NK-92 treated with Interleukin-12 subunit alpha and Interleukin-12 subunit beta, amount 100 ng/mL, for 24 hours (cell line): Measurements from ENCODE around the gene DRG2.

ENCODE experiments used
- DNase-seq: peaks from one replicate; lab custom pipeline; 2025; lab: John Stamatoyannopoulos, UW

DRG2 gene

DNA sequence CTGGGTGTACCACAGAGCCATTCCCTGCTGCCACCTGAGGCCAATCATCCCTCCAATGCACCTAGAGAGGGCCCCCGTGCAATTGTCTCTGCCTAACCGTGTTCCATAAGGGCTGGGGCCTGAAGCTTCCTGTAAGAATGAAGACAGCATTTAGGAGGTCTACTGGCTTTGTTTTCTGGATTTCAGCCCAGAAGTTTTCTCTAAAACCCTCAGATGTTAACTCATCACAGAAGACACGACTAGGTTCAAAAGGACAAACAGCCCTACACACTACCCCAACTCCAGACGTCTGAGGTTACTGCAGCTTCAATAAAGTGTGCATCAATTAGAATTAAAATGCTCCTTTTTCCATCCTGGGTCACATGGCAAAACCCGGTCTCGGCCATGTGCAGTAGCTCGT, 10.8 kb upstream of the DRG2 start:
- DNase-seq = no peak

GRCh38 chr17:18079543-18079942, 8.2 kb upstream of the DRG2 start:
- no peak for DNase-seq

DNA sequence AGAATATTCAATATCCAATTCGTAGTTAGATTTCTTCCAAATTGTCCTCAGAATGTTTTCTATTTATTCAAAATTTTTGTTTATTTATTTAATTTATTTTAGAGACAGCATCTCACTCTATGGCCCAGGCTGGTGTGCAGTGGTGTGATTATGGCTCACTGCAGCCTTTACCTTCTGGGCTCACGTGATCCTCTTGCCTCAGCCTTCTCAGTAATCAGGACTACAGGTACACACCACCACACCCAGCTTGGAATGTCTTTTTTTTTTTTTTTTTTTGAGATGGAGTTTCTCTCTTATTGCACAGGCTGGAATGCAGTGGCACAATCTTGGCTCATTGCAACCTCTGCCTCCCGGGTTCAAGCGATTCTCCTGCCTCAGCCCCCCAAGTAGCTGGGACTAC, 3.5 kb upstream of the DRG2 start:
- no peak for DNase-seq

DNA sequence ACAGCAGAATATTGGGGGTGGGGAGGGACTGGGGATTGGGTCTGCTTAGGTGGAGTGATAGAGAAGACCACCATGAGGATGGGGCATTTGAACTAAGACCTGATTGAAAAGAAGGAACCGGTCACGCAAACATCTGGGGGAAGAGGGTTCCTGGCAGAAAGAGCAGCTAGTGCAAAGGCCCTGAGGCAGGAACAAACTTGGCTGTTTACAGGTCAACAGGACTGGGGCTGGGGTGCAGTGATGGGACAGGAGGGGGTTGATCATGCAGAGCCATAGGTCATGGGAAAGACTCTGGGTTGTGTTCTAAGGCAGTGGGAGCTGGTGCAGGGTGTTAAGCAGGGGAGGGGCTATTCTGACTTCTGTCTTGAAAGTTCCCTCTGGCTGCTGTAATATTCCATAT, 1.9 kb downstream of the DRG2 start:
- no peak for DNase-seq

GRCh38 chr17:18093616-18094408, 6.1 kb downstream of the DRG2 start:
- no peak for DNase-seq

DNA sequence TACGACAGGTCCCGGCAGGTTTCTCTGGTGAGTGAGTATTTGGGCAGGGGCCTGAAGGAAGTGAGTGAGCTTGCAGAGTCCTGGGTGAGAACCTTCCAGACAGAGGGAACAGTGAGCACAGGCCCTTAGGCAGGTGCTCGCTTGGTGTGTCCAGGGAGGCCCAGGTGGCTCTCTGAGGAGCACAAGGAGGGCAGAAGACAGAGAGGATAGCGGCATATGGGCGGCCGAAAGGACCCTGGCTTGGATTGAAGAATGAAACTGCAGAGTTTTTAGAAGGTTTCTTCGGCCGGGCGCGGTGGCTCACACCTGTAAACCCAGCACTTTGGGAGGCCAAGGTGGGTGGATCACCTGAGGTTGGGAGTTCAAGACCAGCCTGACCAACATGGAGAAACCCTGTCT, 6.7 kb downstream of the DRG2 start:
- DNase-seq = no peak

- no peak for DNase-seq
Observed at GRCh38 chr17:18099516-18099915, 11.8 kb downstream of the DRG2 start.

- no peak for DNase-seq
Observed at GRCh38 chr17:18100616-18101015, 12.9 kb downstream of the DRG2 start.

DNA sequence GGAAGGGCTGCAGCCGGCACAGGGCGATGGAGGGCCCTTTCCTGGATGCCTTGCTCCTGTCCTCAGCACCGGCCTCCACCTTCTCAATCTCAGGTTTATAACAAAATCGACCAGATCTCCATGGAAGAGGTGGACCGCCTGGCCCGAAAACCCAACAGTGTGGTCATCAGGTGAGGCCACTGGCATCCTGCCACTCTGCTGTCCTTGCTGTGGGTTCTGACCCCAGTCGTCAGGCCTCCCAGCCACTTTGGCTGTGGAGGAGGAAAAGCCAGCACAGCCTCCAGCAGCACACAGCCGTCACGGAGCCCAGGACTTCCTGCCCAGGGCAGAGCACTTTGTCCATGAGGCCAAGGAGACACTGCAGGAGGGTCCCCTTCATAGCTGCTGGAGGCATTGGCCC, 14.1 kb downstream of the DRG2 start:
- DNase-seq = no peak

DNA sequence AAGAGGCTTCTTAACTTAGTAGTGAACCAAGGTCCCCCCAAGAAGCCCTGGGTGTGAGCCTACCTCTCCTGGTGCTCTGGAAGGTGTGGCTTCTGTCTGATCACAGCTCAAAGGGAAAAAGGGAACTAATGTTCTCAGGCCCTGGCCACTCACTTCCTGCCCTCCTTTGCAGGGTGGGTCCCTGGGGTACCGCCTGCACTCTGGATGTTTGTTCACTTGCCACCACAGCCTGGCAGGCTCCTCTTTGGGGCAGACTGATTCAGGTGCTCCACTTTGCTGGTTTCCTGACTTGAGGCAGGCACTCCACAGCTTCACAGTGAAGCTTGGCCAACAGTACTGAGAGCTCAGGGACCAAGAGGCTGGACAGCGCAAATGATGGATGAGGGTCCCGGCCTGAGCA, 14.9 kb downstream of the DRG2 start:
- DNase-seq = no peak

- DNase-seq = no peak
Observed at GRCh38 chr17:18105027-18105426, 17.3 kb downstream of the DRG2 start.

- DNase-seq = no peak
Observed at GRCh38 chr17:18105595-18105994, 17.8 kb downstream of the DRG2 start.

- DNase-seq = no peak
Observed at GRCh38 chr17:18106211-18106610, 18.5 kb downstream of the DRG2 start.

- no peak for DNase-seq
Observed at GRCh38 chr17:18107061-18107790, 19.5 kb downstream of the DRG2 start.

- DNase-seq = no peak
Observed at GRCh38 chr17:18107971-18108370, 20.2 kb downstream of the DRG2 start.

DNA sequence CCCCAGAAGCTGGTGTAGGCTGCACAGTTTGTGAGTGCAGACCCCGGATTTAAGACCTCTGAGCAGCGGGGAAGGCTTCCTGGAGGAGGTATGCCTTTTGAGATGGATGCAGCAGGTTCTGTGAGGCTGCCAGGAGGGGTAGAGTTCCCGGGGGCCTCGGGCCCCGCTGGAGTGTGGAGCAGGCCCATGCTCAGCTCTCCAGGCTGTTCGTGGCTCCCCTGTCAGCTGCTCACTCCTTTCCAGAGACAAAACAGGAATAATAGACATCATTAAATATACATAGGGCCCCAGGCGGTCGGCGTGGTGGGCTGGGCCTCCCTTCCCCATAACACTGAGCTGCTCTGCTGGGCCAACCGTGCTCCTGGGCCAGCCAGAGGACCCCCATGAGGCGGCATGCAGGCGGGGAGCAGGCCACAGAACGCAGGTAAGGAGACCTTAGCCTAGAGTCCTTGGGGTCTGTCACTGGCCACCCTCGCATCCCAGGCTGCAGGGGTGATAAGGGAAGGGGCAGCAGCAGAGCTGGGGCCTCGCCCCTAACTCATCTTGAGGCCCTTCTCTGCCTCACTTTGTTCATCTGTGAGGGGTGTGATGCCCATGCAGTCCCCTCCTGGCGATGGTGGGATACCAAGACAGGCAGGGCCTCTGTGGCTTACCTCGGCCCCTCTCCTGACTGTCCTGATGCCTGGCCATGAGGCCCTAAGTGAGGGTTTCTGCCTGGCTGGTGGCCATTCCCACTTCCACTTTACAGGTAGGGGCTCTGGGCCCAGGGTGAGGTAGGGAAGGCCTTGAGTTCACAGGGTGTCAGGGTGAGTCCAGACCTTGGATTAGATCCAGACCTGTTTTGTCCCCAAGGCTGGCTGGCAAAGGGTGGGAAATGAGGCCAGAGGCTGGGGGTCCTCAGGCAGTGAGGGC, 20.9 kb downstream of the DRG2 start, which contains the start of gene MYO15A:
MYO15A (plus strand) TSS at position 356 of the 912 bp plus-strand sequence. CDS start 10,045 bp downstream, outside the sequence.
- DNase-seq = no peak

DNA sequence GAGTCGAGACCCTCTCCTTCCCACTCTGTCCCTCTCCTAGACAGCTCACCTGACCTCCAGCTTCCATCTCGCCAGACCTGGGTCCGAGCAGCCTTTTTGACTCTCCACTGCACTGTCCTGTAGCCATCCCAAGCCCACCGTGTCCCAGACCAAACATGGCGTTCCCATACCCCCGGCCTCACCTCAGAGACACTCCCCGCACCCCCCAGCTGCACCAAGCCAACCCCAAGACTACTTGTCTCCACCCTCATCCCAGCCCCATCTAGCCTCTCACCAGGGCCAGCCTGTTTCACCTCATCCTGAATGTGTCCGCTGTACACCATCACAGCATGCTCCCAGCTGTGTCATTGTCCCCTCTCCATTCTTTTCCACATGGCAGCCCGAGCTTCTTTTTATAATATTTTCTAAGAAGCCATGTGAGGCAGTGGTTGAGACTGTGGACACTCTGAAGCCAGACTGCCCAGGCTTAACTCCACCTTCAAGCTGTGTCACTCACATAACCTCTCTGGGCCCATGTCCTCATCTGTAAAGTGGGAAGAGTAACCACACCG, 22.3 kb downstream of the DRG2 start:
- no peak for DNase-seq

GRCh38 chr17:18110636-18111145, 22.9 kb downstream of the DRG2 start:
- DNase-seq = no peak

GRCh38 chr17:18111330-18111971, 23.7 kb downstream of the DRG2 start:
- no peak for DNase-seq

DNA sequence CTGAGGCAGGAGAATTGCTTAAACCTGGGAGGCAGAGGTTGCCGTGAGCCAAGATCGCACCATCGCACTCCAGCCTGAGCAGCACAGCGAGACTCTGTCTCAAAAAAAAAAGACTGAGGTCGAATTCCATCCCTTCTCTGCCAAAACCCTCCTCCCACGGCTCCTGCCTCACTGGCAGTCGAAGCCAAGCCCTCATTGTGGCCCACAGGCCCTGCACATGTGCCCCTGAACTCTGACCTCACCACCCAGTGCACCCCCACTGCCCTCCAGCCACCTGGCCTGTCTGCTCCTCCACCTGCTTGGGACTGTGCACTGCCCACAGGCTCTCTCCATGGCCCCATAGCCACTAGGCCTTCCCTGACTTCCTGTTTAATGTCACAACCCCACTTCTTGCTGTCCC, 27.8 kb downstream of the DRG2 start:
- DNase-seq = no peak

DNA sequence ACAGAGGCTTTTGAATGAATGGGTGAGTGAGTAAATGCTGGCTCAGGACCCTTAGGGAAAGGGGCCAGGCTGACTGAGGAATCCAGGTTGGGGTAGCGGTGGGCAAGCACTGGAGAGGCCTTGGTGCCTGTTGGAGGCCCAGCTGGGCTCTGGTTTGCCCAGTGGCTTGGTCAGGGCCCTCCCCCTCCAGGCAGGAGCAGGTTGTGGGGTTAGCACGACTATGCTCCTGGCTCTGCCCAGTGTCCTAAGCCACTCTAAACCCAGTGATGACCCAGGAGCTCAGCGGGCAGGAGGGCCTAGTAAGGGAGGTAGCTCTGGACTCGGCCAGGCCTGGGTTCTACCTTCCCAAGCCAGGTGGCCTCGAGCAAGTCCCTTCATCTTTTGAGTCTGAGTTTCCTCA, 28.3 kb downstream of the DRG2 start:
- no peak for DNase-seq
